Activated CD4-positive, alpha-beta T cell treated with anti-CD3 and anti-CD28 coated beads for 48 hours (primary cell): ENCODE data around the gene CCDC127.
A peak's percentile ranks its signal among the peaks of the same experiment; 100 is the strongest.
"Not testable (repeated sequence)": the region's sequence is repeated elsewhere in the genome, so short reads cannot be mapped to it uniquely, and the experiment has no call there.

ENCODE experiments used
- DNase-seq: peaks from one replicate; pipeline ENCODE4 v3.0.0-alpha.2; 2020

The CCDC127 gene

DNA sequence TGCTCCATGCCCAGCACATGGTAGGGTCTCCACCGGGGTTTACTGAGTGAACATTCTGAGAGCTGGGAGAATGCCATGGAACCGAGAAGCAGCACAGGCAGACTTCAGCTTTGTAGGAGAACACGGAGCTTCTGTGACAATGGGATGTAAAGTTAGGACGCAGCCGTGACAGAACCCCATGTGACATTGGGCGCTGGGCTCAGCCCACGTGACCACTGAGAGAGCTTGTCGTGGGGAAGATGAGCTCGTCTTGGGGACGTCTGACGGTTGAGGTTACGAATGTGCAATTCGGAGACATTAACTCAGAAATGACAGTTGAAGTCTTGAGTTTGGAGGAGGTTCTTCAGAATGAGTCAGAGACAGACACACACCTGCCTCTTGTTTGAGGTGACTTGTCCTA is 13.7 kb upstream of the CCDC127 start:
- peak; percentile 21 for DNase-seq

DNA sequence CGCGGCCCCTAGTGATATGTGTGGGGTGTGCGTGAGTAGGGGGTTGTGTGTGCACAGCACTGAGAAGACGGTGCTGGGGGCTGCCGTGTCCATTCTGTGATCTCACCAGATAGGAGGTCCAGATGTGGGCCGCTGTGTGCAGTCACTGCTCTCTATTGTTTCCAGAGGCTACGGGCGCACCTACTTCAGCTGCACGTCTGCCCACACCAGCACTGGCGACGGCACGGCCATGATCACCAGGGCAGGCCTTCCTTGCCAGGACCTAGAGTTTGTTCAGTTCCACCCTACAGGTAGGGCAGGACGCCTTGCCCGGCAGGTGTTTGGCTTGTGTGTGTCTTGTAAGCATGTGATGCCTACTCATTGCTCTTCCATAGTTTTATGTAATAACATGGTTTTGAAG is 12.8 kb upstream of the CCDC127 start:
- no peak for DNase-seq

- no peak for DNase-seq
These were observed 10.9 kb upstream of the CCDC127 start for GRCh38 chr5:228886-229285.

DNA sequence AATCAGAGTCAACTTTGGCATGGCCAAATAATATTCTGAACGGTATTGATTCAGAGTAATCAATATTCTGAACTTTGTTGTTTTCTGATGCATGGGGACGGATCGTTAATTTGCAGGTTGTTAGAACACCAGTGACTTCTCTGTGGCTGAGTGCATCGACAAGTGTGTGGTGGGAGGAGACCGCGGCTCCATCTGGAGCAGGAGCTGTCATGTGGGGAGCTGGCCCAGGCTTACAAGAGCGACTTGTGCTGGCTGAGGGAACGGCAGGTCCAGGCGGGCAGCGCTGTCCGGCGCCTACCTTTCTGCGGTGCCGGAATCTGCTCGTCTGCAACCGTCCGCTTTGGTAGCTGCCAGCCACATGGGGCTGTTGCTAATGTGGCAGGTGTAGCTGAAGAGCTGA is 9.4 kb upstream of the CCDC127 start:
- not testable (repeated sequence) for DNase-seq

DNA sequence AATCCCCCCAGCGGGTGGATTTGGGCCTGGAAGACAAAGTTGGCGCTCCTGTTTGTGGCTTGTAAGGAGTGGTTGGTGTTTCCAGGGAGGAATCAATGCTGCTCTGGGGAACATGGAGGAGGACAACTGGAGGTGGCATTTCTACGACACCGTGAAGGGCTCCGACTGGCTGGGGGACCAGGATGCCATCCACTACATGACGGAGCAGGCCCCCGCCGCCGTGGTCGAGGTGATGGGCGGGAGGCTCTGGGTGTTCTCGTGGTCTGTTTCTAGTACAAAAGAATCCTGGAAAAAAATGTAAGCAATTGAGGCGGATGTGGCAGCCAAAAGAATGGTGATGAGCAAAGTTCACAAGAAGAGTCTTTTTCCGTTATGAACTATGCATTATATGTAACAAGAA is 7.4 kb upstream of the CCDC127 start:
- DNase-seq: no peak

GRCh38 chr5:223791-224190 is 5.8 kb upstream of the CCDC127 start:
- DNase-seq: no peak

GRCh38 chr5:222951-223715 is 5.2 kb upstream of the CCDC127 start:
- not testable (repeated sequence) for DNase-seq

DNA sequence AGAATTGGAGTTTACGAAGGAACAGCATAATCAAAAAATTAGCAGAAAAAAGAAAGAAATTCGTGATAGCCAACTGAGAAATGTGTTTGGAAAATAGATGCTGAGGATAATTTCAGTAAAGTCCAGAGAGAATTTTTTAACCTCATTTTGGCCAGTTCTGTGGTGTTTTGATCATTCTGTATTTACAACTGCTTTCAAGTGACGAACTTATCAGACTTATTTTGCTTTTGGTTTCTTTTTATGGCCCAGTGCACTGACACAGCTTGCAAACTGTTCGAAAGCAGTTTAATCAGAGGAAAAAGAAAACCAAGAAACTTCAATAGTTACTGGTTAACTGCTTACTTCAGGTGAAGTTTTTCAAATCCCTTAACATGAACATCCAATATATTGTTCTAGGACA is 2.0 kb upstream of the CCDC127 start:
- DNase-seq: no peak

- DNase-seq: peak; percentile 17
These were observed 1.5 kb upstream of the CCDC127 start for GRCh38 chr5:219460-219863.

GRCh38 chr5:218457-219291 is 721 bp upstream of the CCDC127 start:
- peak; percentile 37 for DNase-seq

GRCh38 chr5:216076-216475 is 1.9 kb downstream of the CCDC127 start:
- not testable (repeated sequence) for DNase-seq

- not testable (repeated sequence) for DNase-seq
These were observed 2.7 kb downstream of the CCDC127 start for GRCh38 chr5:215256-215655.

DNA sequence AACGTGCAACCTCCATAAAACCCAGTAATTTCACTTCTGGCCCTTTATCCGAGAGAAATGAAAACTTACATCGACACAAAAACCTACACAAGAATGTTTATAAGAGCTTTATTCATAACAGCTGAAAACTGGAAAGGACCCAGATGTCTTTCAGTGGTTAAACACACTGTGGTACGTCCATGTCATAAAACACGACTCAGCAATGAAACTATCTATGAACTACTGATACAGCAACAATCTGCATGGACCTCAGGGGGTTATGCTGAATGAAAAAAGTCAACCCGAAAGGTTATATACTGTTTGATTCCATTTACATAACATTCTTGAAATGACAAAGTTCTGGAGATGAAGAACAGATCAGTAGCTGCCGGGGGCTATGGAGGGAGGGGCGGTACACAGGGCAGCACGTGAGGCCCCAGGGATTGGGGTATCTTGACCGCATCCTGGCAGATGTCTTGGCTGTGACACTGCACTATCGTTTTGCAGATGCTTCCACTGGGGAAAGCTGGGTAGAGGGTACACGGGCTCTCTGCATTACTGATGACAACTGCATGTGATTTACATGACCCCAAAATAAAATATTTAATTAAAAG is 4.1 kb downstream of the CCDC127 start:
- DNase-seq: no peak

DNA sequence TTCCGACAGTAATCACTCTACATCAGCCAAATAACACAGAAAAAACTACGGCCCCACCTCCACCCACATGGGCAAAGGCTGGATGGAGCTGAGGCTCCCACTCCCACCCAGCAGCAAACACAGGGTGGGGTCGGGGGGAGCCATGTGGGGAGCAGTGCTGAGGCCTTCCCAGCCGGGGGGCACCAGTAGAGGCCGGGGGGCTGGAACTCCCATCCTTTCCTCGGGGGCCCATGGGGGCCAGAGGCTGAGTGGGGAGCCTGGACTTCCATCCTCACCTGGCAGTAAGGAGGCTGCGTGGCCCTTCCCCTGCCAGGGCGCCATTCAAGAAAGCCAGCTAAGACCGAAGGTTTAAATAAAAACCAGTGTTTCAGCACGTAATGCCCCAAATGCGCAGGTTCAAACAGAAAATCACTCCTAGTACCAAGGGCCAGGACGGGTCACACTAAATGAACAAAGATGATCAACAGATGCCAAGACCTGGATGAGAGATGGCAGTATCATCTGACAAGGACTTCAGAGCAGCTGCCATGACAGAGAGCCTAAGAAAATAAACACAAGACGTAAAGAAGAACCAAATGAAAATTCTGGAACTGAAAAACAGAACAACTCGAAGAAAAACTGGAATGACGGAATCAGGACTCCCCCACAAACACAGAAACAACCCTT is 9.4 kb downstream of the CCDC127 start:
- DNase-seq: no peak

DNA sequence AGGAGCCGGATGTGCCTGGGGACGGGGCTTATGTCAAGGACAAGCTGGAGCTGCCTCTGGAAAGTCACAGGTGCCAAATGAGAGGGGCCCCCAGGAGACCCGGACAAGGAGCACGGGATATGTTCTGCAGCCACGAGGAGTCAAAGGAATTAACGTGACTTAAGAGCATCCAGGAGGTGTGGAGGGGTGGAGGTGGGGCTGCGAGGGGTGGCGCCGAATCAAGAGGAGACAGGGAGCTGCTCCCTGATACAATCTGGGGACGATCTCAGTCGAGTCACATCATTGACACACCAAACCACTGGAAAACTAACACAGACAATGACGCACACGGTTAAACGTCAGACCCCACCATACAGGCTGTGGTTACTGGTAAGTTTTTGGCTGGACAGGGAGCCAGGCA is 10.4 kb downstream of the CCDC127 start:
- DNase-seq: no peak

DNA sequence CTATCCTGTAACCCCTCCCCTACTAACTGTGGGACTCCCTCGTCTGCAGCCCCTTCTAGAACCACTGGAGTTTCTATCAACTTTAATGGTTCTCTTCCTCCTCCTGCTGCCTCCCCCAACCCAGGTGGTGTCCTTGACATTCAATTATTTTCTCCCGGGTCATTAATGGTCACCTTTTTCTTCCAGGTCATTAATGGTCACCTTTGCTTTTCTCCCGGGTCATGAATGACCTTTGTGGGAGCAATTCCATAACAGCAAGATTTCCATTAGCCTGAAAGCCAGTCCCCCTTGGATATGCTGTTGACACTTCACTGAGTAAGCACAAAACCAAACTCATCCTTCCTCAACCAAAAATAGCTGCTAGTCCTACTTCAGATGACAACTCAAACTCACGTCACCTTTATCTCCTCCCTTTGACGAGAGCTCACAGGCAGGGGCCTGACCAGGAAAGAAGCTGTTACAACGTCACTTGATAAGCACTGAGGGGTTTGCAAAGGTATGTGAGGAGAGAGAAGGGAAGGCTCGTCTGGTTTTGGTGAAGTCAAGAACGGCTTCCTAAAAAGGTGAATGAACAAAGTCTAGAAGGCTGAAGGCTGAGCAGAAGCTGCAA is 10.9 kb downstream of the CCDC127 start:
- no peak for DNase-seq

DNA sequence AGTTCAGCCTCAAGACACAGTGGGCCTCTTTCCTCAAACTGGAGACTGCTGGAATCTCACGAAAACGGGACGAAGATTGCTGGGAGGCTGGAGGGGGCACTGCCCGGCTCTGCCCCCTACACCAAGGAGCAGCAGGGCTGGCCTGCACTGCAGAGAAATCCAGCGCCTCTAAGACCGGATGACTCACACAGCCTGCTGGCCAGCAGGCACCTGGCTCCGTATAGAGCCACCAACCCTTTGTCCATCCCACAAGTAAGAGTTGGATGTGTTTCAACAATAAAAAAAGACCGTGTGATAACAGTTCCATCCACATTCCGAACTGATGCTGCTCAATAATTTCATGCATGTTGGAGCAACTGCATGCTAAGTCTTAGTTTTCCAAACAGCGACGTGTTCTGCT is 11.5 kb downstream of the CCDC127 start:
- no peak for DNase-seq

- DNase-seq: no peak
These were observed 12.8 kb downstream of the CCDC127 start for GRCh38 chr5:204966-205670.

DNA sequence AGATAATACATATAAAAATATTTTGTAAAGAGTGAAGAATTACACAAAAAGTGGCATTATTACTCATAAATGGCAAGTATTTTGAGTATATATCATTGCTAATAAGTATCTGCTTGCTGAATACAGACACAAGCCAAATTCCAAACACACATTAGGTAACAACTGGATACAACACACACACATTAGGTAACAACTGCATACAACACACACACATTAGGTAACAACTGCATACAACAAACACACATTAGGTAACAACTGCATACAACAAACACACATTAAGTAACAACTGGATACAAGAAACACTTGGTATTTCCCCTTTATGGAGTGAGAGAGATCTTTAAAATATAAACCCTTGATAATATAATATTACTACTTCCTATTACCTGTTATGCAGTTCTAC is 13.5 kb downstream of the CCDC127 start:
- DNase-seq: no peak

- no peak for DNase-seq
These were observed 14.0 kb downstream of the CCDC127 start for GRCh38 chr5:204001-204400.

GRCh38 chr5:203246-203930 is 14.6 kb downstream of the CCDC127 start:
- DNase-seq: no peak

GRCh38 chr5:201672-202071 is 16.3 kb downstream of the CCDC127 start:
- no peak for DNase-seq
